ENCODE measurements around the gene MALAT1.
A peak's percentile ranks its signal among the peaks of the same experiment; 100 is the strongest.

Gene MALAT1

DNA sequence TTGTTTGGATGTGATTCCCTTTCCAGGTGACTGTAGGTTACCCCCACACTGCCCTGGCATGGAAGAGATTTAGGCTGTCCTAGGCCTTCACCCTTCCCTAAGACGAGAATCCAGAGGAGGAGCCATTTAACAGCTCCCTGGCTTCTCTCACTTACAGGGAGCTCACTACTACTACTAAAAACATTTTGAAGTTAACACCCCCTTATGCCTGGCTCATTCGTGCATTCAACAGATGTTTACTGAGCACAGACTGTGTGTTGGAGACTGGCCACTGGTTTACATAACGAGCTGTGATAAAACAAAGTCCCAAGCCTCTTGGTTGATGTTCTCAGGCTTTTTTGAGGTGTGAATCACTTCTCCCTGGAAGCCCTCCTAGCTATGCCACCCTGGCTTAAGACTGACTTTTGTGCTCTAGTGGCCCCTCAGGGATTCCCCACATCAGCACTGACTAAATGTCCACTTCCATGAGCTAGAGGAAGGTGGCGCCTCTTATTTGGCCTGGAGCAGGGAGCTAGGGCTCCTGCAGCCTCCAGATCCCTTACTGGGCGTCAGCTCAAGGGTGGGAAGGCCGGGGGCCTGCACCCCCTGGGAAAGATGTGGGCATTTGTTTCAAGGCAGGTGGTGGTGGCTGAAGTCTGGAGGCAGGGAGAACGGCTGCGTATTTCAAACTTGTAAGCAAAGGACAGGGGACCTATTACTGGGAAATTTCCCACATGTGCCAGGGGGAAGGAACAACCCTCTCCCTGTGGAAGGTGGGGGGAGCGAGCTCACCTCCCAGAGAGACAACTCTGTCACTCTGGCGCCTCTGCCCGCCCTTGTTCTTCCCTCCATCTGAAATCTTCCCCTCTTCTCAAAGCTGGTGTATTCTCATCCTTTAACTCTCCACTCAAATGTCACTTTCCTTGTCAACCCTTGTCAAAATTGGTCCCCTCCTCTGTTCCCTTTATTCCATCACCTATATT, 19.4 kb upstream of the MALAT1 start:
- peak; percentile 12 for DNase-seq

DNA sequence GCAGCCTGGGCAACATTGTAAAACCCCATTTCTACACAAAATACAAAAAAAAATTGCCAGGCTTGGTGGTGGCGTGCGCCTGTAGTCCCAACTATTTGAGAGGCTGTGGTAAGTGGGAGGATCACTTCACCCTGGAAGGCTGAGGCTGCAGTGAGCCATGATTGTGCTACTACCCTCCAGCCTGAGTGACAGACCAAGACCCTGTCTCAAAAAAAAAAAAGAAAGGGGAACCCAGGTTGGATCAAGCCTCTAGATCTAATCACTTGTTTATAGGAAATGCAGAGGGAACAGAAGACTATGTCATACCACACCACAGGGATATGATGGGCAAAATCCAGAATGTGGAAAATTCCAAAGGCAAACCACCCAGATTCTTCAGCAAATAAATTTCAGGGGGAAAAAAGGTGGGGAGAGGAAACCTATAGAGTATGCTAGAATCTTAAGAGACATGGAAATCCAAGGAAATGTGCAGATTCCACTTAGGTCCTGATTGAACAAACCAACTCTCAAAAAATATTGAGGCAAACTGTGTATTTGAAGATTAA, 16.5 kb upstream of the MALAT1 start:
- no peak for DNase-seq

DNA sequence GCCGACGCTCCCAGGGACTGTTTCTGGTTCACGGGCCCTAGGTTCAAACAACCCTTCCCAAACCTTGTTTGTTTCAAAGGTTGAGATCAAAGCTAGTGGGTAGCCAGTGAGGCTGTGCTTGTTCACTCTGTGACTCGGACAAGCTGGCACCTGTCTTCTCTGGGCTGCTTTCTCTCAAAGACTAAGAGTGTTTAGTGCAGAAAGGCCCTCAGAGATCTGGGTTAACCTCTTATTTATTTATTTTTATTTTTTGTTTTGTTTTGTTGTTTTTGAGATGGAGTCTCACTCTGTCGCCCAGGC, 13.0 kb upstream of the MALAT1 start:
- DNase-seq = peak; percentile 24

GRCh38 chr11:65486570-65487466, 12.0 kb upstream of the MALAT1 start:
- DNase-seq = no peak

DNA sequence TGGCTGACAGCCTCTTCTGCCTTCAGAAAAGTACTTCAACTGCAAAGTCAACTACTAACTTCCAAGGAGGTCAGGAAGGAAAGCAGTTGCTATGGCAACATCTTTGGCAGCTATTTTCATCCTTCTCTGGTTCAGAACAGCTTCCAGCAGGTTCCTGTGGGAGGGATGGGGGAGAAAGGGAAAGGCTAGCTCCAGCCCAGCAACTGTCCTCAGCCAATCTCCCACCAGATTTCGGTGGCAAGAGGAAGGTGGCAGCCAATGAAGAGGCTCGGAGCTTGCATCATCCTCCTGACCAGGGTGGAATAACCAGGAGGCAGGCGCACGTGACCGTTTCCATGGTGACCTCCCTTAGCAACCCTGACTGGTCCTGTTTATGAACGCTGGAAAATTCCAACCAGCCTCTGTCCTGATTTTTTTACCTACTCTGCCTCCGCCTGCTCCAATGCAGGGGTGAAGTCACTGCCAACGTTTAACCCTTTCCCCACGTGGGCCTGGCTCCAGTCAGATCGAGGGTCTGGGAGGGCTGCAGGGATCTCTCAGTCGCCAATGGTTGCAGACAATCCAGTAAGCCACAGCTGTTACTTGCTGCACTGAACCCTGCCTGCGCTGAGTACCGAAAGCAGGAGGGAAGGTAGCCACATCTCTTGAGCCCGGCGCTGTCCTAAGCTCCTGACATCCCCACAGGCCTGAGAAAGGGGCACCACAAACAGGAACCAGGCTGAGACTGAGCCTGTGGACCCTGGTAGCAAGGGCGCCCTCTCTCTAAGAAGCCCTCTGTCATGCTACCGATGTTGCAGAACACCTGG, 11.2 kb upstream of the MALAT1 start:
- peak; percentile 99 for DNase-seq

DNA sequence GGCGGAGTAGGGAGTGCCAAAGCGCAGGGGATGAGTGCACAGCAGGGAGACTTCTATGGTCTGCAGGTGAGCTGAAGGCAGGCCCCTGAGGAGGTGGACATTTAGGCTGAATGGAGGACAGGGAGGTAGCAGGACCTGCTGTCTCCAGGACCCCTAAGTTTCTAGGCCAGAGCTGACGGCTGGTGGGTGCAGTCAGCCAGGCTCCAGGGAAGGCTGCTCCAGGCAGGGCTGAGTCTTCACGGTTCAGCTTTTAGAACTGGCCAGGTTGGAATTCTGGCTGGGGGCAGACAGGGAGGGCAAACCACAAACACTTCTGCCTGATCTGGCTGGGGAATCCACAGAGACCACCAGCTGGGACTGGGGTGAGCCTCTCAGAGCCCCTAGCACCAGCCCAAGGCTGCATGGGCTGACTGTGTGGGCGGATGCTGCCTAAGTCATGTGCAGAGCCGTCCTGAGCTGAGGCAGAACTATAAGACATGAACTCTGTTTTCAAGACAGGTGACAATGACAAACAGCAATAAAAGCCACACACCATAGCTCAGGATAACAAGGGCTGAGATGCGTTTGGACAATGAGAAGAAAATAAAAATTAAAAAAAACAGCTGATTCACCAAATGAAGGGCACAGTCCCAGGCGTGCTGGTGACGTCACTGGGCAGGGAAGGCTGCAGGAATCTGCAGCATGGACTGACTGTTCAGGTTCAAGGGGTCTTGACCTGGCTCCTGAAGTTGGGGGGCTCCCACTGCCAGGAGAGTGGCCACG, 10.4 kb upstream of the MALAT1 start:
- peak; percentile 66 for DNase-seq

- DNase-seq = no peak
Observed at GRCh38 chr11:65489035-65489705, 9.7 kb upstream of the MALAT1 start.

DNA sequence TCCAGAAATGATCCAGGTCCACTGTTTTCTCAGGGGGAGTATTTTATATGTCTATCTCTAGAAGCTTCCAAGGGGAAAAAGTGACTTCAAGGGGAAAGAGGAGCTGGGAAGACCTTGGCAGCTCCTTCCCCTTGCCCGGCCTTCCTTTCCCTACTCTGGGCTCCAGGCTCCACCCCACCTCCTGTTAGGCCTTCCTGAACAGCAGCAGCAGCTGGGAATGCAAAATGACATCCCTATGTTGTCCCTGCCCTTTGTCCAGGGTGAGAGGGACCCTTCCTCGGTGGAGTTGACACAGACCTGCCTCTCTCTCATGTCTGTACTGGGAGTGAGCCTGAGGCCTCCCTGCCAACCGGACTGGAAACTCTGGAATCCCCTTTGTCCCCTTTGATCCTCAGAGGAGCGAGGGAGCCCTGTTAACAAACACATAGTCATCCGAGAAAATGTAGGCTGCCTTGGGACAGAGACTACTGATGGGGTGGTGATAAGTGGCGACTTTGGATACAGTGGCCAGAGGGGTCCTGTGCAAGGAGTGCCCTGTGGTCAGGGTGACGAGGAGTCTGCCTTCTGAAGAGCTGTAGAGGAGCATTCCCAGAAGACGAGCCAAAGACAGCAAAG, 9.0 kb upstream of the MALAT1 start:
- peak; percentile 20 for DNase-seq

- no peak for DNase-seq
Observed at GRCh38 chr11:65491163-65491465, 7.7 kb upstream of the MALAT1 start.

GRCh38 chr11:65491614-65492386, 7.0 kb upstream of the MALAT1 start:
- peak; percentile 98 for DNase-seq

DNA sequence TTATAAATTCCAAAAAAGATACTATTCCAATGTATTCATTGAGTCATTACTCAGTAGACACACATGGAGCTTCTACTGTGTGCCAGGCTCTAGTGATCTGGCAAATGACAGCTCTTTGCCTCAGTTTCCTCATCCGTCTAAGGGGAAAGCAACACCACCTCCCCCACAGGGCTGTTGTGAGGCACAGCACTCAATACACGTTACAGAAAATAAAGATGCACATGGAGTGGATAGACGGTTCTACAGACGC, 6.5 kb upstream of the MALAT1 start:
- no peak for DNase-seq

GRCh38 chr11:65492637-65493366, 6.0 kb upstream of the MALAT1 start:
- peak; percentile 87 for DNase-seq

DNA sequence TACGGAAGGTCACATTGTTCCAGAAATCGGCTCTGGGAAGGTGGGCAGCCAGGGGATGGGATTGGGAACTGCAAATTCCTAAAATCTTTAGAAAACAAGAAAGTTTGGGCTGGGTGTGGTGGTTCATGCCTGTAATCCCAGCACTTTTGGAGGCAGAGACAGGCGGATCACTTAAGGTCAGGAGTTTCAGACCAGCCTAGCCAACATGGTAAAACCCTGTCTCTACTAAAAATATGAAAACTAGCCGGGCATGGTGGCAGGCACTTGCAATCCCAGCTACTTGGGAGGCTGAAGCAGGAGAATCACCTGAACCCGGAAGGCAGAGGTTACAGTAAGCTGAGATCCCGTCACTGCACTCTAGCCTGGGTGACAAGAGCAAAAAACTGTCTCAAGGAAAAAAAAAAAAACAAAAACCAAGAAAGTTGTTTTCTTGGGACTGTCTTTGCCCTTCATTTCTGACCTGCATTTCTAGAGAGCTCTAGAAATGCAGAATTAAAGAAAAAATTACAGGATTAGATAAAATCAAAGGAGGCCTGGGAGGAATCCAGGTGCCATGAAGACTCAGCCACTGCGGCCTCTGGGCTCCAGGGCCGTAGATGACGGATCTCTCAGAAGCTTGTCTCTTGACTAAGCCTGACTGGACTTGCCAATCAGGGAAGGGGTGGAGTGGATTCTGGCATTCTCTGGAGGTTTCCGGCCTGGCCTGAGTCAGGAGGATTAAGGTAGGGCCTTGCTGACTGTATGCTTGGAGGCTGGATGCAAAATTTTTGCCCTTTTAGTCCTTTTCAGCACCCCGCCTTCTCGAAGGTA, 5.3 kb upstream of the MALAT1 start:
- peak; percentile 64 for DNase-seq

- peak; percentile 73 for DNase-seq
Observed at GRCh38 chr11:65496304-65497140, 2.3 kb upstream of the MALAT1 start.

DNA sequence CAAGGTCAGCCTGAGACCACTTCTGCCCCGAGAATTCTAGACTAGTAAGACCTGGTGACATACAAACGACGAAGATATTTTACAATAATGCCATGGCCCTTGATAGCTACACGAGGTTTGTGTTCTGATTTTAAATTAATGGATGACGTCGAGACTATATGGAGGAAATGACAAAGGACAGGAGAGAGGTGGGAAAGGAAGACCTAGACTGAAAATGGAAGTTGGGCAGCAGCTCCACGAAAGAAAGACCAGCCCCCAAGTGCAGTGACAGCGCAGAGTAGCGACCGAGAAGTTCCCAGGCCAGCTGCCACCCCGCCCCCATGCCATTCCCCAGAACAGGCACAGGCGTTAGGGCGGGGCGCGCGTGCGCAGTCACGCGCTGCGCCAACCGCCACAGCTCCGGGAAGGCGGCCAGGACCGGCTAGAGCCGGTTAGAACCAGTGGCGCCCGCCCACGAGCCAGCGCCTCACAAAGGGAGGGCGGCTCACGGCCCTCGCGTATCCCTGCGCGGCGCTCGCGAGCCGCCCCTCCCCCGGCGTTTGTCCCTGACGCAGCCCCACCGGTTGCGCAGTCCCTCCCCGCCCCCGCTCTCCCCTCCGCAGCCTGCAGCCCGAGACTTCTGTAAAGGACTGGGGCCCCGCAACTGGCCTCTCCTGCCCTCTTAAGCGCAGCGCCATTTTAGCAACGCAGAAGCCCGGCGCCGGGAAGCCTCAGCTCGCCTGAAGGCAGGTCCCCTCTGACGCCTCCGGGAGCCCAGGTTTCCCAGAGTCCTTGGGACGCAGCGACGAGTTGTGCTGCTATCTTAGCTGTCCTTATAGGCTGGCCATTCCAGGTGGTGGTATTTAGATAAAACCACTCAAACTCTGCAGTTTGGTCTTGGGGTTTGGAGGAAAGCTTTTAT, 1.5 kb upstream of the MALAT1 start:
- peak; percentile 99 for DNase-seq

DNA sequence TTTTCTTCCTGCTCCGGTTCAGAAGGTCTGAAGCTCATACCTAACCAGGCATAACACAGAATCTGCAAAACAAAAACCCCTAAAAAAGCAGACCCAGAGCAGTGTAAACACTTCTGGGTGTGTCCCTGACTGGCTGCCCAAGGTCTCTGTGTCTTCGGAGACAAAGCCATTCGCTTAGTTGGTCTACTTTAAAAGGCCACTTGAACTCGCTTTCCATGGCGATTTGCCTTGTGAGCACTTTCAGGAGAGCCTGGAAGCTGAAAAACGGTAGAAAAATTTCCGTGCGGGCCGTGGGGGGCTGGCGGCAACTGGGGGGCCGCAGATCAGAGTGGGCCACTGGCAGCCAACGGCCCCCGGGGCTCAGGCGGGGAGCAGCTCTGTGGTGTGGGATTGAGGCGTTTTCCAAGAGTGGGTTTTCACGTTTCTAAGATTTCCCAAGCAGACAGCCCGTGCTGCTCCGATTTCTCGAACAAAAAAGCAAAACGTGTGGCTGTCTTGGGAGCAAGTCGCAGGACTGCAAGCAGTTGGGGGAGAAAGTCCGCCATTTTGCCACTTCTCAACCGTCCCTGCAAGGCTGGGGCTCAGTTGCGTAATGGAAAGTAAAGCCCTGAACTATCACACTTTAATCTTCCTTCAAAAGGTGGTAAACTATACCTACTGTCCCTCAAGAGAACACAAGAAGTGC, 661 bp upstream of the MALAT1 start:
- DNase-seq = peak; percentile 89

DNA sequence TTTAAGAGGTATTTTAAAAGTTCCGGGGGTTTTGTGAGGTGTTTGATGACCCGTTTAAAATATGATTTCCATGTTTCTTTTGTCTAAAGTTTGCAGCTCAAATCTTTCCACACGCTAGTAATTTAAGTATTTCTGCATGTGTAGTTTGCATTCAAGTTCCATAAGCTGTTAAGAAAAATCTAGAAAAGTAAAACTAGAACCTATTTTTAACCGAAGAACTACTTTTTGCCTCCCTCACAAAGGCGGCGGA, 193 bp upstream of the MALAT1 start:
- DNase-seq = no peak
